GM12874 (cell line): ENCODE results near the gene GPRIN1.

Experiments
- CTCF ChIP-seq: IDR thresholded peaks from 2 replicates; pipeline ENCODE4 v1.5.1; 2011; ENCODE audit warnings: low read depth, mild to moderate bottlenecking, control low read depth, low read length, moderate library complexity; ENCODE audit not compliant: insufficient read depth

Gene GPRIN1

GRCh38 chr5:176653401-176654385 lies 43.7 kb upstream of the GPRIN1 start:
- TF ChIP-seq CTCF, result no peak

- no peak for TF ChIP-seq CTCF
Observed at GRCh38 chr5:176652136-176652535, 42.2 kb upstream of the GPRIN1 start.

GRCh38 chr5:176651472-176651980 lies 41.6 kb upstream of the GPRIN1 start:
- no peak for TF ChIP-seq CTCF

- TF ChIP-seq CTCF, result no peak
Observed at GRCh38 chr5:176650354-176650884, 40.5 kb upstream of the GPRIN1 start.

GRCh38 chr5:176648474-176649194 lies 38.7 kb upstream of the GPRIN1 start:
- no peak for TF ChIP-seq CTCF

- TF ChIP-seq CTCF, result no peak
Observed at GRCh38 chr5:176647843-176648473, 38.0 kb upstream of the GPRIN1 start.
